K562 (cell line): Measurements from ENCODE around the gene VPS18. TPM values are rescaled to one million over a fixed set of nuclear protein-coding genes. Genes with fewer than 3 reads are reported as not detected.
A peak's percentile ranks its signal among the peaks of the same experiment; 100 is the strongest.

Source experiments
- ATAC-seq: fragments of 200-7000 bp; cut with Tn5 transposase; 3 replicates; pipeline ENCODE4 v1.9.1; 2020; ENCODE audit warnings: moderate library complexity
- BruUV-seq: library from RNA; stranded (reverse); fragments of 400-500 nt; replicated peaks from 2 replicates; lab custom pipeline; 2021; lab: Mats Ljungman, UMichigan
- CTCF ChIA-PET: fragments of 300-600 bp; formaldehyde crosslinking; extraction: SDS; loops from one replicate; lab custom pipeline; 2021; ENCODE audit warnings: low intra/inter-chr PET ratio; lab: Yijun Ruan, JAX
- POLR2A ChIA-PET: fragments of 300-600, 350-650 bp; sonication (Branson Sonifier 250); formaldehyde crosslinking; extraction: SDS; loops from one replicate; lab custom pipeline; 2021; ENCODE audit warnings: antibody characterized with exemption, inconsistent platforms; lab: Yijun Ruan, JAX
- DNase-seq, 4 experiments: peaks; one replicate each; pipeline versions ENCODE4 v3.0.0 to v3.0.0-alpha.2; 2011 to 2018; ENCODE audit warnings: low spot score in 3 of 4, mixed read lengths in 3 of 4; ENCODE audit errors: extremely low read depth in 1 of 4
- FAIRE-seq: peaks from 2 replicates; lab custom pipeline; 2011; peaks lifted over from hg19 to GRCh38; lab: Jason Lieb, UNC
- H2AFZ ChIP-seq: 2 replicates; pipeline ENCODE4 v1.6.0; 2011; ENCODE audit warnings: low read depth, low read length, control low read depth, inconsistent platforms
- H3K27ac ChIP-seq: fragments of 200-600 bp; 3 replicates; pipeline ENCODE4 v1.8.0; 2011; ENCODE audit warnings: low read depth, mild to moderate bottlenecking, control low read depth, inconsistent platforms, low read length, moderate library complexity, mixed read lengths; ENCODE audit errors: extremely low read depth
- H3K27me3 ChIP-seq, 2 experiments: fragments of 300-600 bp in 1 of 2; 2 replicates in 1 of 2; 3 replicates in 1 of 2; pipeline versions ENCODE4 v1.6.0 to v1.8.0; 2011; ENCODE audit warnings: inconsistent platforms in 2 of 2, low read length in 2 of 2, mild to moderate bottlenecking in 1 of 2, mixed read lengths in 1 of 2, moderate library complexity in 1 of 2; ENCODE audit not compliant: control insufficient read depth in 2 of 2, insufficient read depth in 2 of 2
- H3K36me3 ChIP-seq: fragments of 300-600 bp; 3 replicates; pipeline ENCODE4 v1.8.0; 2011; ENCODE audit warnings: mild to moderate bottlenecking, low read length, inconsistent platforms; ENCODE audit not compliant: control insufficient read depth, insufficient read depth
- H3K4me1 ChIP-seq, 2 experiments: fragments of 200-600 bp in 1 of 2; replicated peaks in 1 of 2; 2 replicates in 1 of 2; 3 replicates in 1 of 2; pipeline versions ENCODE4 v1.5.1 to v1.8.0; 2011; ENCODE audit warnings: inconsistent platforms in 2 of 2, low read length in 2 of 2, mild to moderate bottlenecking in 1 of 2, mixed read lengths in 1 of 2, moderate library complexity in 1 of 2; ENCODE audit not compliant: control insufficient read depth in 2 of 2, insufficient read depth in 2 of 2
- H3K4me2 ChIP-seq: 2 replicates; pipeline ENCODE4 v1.6.1; 2011; ENCODE audit warnings: low read length, control low read depth, inconsistent platforms, mixed read lengths; ENCODE audit not compliant: insufficient read depth
- H3K4me3 ChIP-seq: fragments of 200-600 bp; sonication (generic), shearing (Covaris generic); 2 replicates; pipeline ENCODE4 v1.5.1; 2016; ENCODE audit warnings: control low read depth, inconsistent platforms
- H3K79me2 ChIP-seq: fragments of 200-600 bp; 3 replicates; pipeline ENCODE4 v1.8.0; 2011; ENCODE audit warnings: low read length, inconsistent platforms; ENCODE audit not compliant: control insufficient read depth, insufficient read depth
- H3K9ac ChIP-seq, 2 experiments: 2 replicates each; pipeline versions ENCODE4 v1.6.0 to v1.6.1; 2011; ENCODE audit warnings: low read depth in 2 of 2, low read length in 2 of 2, control low read depth in 1 of 2, inconsistent platforms in 1 of 2, mild to moderate bottlenecking in 1 of 2, mixed read lengths in 1 of 2; ENCODE audit not compliant: insufficient read depth in 1 of 2
- H3K9me1 ChIP-seq: one replicate; pipeline ENCODE4 v1.6.0; 2011; ENCODE audit warnings: inconsistent platforms, mild to moderate bottlenecking, low read length, moderate library complexity; ENCODE audit not compliant: control insufficient read depth, insufficient read depth
- H3K9me3 ChIP-seq: replicated peaks from 2 replicates; pipeline ENCODE4 v1.5.1; 2011; ENCODE audit warnings: low read depth, low read length, inconsistent platforms; ENCODE audit not compliant: control insufficient read depth, insufficient read depth
- H4K20me1 ChIP-seq: replicated peaks from 2 replicates; pipeline ENCODE4 v1.6.1; 2011; ENCODE audit warnings: low read length, inconsistent platforms, mixed read lengths; ENCODE audit not compliant: control insufficient read depth, insufficient read depth
- NR2C1 ChIP-seq, 2 experiments: fragments of 450-650 bp; IDR thresholded peaks; 2 replicates each; pipeline ENCODE4 v1.6.1; 2017; ENCODE audit warnings: mild to moderate bottlenecking in 2 of 2, antibody characterized with exemption in 1 of 2, inconsistent platforms in 1 of 2, missing compliant biosample characterization in 1 of 2, missing genetic modification characterization in 1 of 2
- POLR3G ChIP-seq: IDR thresholded peaks from 2 replicates; pipeline ENCODE4 v1.6.1; 2011; ENCODE audit not compliant: insufficient read length, insufficient replicate concordance; ENCODE audit errors: extremely low read depth
- TAF7 ChIP-seq: fragments of 450-650 bp; IDR thresholded peaks from 2 replicates; pipeline ENCODE4 v1.6.1; 2016; ENCODE audit warnings: missing genetic modification characterization, missing compliant biosample characterization
- ZNF165 ChIP-seq: fragments of 250-450 bp; sonication (Bioruptor Pico); IDR thresholded peaks from 2 replicates; pipeline ENCODE4 v1.4.0; 2020; ENCODE audit warnings: borderline replicate concordance
- ZNF280A ChIP-seq: fragments of 450-650 bp; IDR thresholded peaks from 2 replicates; pipeline ENCODE4 v1.6.1; 2018; ENCODE audit warnings: mild to moderate bottlenecking, low read depth; ENCODE audit not compliant: partially characterized antibody
- WGBS: fragments of 100-300 bp; shearing (Covaris generic); methylation state at CpG from one replicate; pipeline ENCODE4 v1.1.6; 2016; ENCODE audit warnings: low coverage, mixed read lengths; ENCODE audit not compliant: insufficient coverage; ENCODE audit errors: missing lambda C conversion rate; 5-methylcytosine and 5-hydroxymethylcytosine counted together
- in situ Hi-C: fragments of 300-500 bp; cut with MboI; formaldehyde crosslinking; loops from 4 replicates; pipeline ENCODE4 v1.15.0; 2018; ENCODE audit warnings: inconsistent platforms, mixed read lengths
- intact Hi-C: fragments of 100-400 bp; cut with micrococcal nuclease; formaldehyde crosslinking; loops from 2 replicates; pipeline ENCODE4 v1.14.2; 2022
- polyA plus RNA-seq, 8 experiments: library from polyadenylated mRNA; depleted of rRNA in 4 of 8; stranded (reverse) in 5 of 8; unstranded in 3 of 8; fragments of >200 nt; fragmentation: Nextera tagmentation in 2 of 8; fragmentation: Illumina TruSeq in 1 of 8; extraction: Ambion mirVana in 2 of 8; extraction: Trizol in 1 of 8; gene quantifications; 2 replicates each; pipeline versions ENCODE4 v1.2.1 to v1.2.3, GENCODE V29; 2011 to 2014; ENCODE audit warnings: inconsistent platforms in 1 of 8, missing spikeins in 1 of 8
- total RNA-seq, 7 experiments: library from RNA; depleted of rRNA in 6 of 7; stranded (reverse); fragments of >200 nt in 6 of 7; fragmentation: Illumina TruSeq in 2 of 7; extraction: Trizol in 2 of 7; gene quantifications; 2 replicates each; pipeline versions ENCODE4 v1.2.1 to v1.2.3, GENCODE V29; 2011 to 2021; ENCODE audit warnings: low replicate concordance in 1 of 7

Gene VPS18
- total and polyA plus RNA-seq, 9 of the 15 experiments (the other 6 are each of a cell fraction or from before 2014, with no cell fraction given) = 0.73 to 19.9 (median 8.5) TPM

DNA sequence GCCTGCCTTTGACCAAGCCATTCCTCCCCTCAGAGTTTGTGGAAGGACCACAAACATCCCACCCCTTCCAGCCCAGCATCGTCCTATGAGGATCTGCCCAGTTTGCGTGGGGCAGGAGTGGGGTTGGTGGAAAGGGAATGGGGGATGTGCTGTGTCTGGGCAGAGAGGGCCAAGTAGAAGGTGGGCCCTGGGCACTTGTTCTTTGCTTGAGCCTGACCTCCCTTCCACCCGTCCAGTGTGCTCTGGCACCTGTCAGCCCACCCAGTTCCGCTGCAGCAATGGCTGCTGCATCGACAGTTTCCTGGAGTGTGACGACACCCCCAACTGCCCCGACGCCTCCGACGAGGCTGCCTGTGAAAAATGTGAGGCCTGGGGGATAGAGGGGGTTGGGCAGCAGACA lies 40.1 kb upstream of the VPS18 start:
- DNase-seq (no peak), ATAC-seq (no peak), FAIRE-seq (no peak)
- Histone ChIP-seq H4K20me1 (no peaks in the 10 kb centered on the region), H3K9me1 (no peaks in the 10 kb centered on the region), H3K4me1 (peaks cover 8 to 20% of the 10 kb centered on the region in 2 experiments; a peak in 4 of 5 replicates), H2AFZ (no peak overlapping the region), H3K4me2 (no peak overlapping the region), H3K9me3 (no peaks in the 10 kb centered on the region), H3K9ac (peak overlapping the region in 1 of 2 experiments; percentile 47; a peak in 2 of 4 replicates), H3K4me3 (no peak overlapping the region), H3K79me2 (no peaks in the 10 kb centered on the region), H3K36me3 (no peaks in the 10 kb centered on the region), H3K27me3 (no peaks in the 10 kb centered on the region; a peak in 1 of 5 replicates), H3K27ac (no peak overlapping the region)
- CTCF ChIA-PET = no interaction called here
- intact Hi-C loops = loop anchor here (10.0 kb wide), 1 partner anchor 179 kb away; no protein-coding TSS in a partner anchor
- BruUV-seq = no TSS peak
- TF ChIP-seq POLR3G = no peak
- TF ChIP-seq ZNF280A = no peak
- TF ChIP-seq TAF7 (tag) = no peak
- TF ChIP-seq ZNF165 (CRISPR knock-in tag) = no peak
- TF ChIP-seq NR2C1 (IDR thresholded peaks at IDR 0.05) = no peak
- TF ChIP-seq NR2C1 (tag; IDR thresholded peaks at IDR 0.05) = no peak
- WGBS = 54% methylated on average over 10 of the region's 10 CpGs
- POLR2A ChIA-PET = interaction anchor here (0.6 to 1.8 kb wide), 2 partner anchors 11 to 123 kb away, joined by 3 to 5 read pairs; partner anchors contain the start of gene SPINT1
- in situ Hi-C loops = no loop called here
